GM19372 (cell line): ENCODE measurements around the gene CPOX.

Source experiments
- ATAC-seq: cut with Tn5 transposase; IDR thresholded peaks from one replicate; pipeline ENCODE4 v1.9.1; 2021; ENCODE audit warnings: mild to moderate bottlenecking, low read depth, moderate library complexity; ENCODE audit not compliant: unreplicated experiment

Gene CPOX

DNA sequence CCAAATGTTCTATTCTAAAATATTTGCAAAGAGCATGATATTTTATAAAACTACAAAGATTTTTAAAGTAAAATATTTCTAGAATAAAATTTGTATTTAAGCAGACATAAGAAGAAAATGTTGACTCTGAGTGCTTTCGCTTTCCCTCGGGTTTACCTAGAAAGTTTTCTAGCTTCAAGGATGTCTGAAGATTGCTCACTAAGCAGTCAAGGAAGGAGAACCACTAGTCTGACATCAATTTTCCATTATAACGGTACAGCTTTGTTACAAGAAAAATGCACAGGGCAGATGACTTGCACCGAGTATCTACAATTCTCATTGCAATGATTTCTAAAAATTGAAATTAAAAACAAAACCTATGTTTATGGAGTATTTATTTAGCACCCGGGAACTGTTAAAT, 47.5 kb downstream of the CPOX start:
- peak; percentile 43 for ATAC-seq

DNA sequence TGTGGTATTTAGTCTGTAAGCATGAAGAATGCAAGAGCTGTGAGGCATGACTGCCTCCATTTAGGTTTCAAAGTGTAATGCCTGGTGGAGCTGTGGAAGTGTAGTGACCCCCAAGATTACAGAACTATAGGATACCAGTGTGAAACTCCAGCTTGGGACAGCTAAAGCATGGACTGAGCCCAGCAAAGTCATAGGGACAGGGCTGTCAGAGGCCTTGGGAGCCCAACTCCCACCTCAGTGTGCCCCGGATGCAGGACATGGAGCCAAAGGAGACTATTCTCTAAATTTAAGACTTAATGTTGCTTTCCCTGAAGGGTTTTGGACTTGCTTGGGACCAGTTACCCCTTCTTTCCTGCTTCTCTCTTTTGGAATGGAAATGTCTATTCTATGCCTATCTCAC, 50.8 kb downstream of the CPOX start:
- no peak for ATAC-seq

DNA sequence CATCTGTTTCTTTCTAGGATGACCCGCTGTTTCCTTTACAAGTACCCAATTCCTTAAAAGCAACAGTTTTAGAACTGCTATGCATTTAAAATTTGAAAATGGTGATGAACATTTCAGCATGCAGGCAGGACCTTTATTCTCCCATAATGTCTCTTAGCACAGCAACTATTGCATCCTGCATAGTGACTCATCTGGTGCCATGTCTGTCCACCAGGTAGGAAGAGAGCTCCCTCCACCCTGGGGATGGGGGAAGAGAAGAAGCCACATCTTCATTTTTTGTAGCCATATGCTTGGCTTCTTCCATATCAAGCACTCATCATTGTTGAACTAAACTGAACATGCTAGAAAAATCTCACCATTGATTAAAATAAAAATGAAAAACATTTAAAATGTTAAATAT, 51.7 kb downstream of the CPOX start:
- no peak for ATAC-seq

- ATAC-seq, result peak; percentile 36
These were observed 53.1 kb downstream of the CPOX start for GRCh38 chr3:98540346-98540745.

- peak; percentile 62 for ATAC-seq
These were observed 56.9 kb downstream of the CPOX start for GRCh38 chr3:98536456-98537017.

- no peak for ATAC-seq
These were observed 58.7 kb downstream of the CPOX start for GRCh38 chr3:98534734-98535133.

GRCh38 chr3:98534168-98534567, 59.2 kb downstream of the CPOX start:
- no peak for ATAC-seq

- ATAC-seq, result no peak
These were observed 60.5 kb downstream of the CPOX start for GRCh38 chr3:98532709-98533571.

- ATAC-seq, result no peak
These were observed 61.2 kb downstream of the CPOX start for GRCh38 chr3:98532275-98532637.

- ATAC-seq, result peak; percentile 24
These were observed 61.7 kb downstream of the CPOX start, which contains the start of gene GPR15 for GRCh38 chr3:98531622-98532274. Gene GPR15, plus strand, starts transcription at chr3:98531978. Its CDS starts 56 bp downstream, at chr3:98532034.

DNA sequence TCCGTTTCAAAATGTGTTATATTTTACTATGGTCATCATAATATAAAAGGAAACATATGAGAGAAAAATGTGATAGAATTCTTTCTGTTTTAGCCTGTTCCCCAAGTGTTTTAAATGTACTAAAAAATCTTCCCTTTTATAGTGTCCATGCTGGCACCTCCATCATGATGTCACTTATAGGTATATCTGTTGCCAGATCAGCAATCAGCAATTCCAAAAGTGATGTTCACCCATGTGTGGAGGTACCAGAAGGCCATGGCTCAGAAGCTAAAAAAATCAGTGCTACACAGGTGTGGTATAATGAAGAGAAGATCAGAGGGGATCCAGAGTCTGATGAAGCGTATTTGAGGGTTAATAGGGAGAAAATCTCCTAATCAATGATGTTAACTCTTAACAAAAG, 62.7 kb downstream of the CPOX start:
- ATAC-seq, result no peak

DNA sequence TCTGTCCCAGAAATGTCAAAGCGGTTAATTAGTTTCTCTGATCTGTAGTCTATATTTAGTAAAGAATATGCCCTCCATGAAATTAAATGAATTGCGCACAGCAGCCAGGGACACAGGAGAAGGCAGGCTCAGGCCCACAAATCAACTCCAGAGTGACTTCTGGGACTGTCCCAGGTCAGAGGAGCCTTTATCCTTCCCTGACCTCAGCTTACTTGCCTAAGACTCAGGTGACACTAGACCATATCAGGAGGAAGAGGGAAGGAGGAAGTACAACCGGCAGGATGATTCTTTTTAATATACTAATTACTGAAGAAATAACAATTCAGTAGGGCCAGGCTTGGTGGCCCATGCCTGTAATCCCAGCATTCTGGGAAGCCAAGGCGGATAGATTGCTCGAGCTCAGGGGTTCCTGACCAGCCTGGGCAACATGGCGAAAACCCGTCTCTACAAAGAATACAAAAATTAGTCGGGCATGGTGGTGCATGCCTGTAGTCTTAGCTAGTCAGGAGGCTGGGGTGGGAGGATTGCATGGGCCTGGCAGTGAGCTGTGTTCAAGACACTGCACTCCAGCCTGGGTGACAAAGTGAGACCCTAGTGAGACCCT, 63.5 kb downstream of the CPOX start:
- ATAC-seq, result no peak
